NT2/D1 (cell line): ENCODE measurements around the gene MYO3B.
"Not testable (repeated sequence)": the region's sequence is repeated elsewhere in the genome, so short reads cannot be mapped to it uniquely, and the experiment has no call there.

Source experiments
- DNase-seq: peaks from one replicate; pipeline ENCODE4 v3.0.0-alpha.2; 2011; ENCODE audit warnings: low read depth, low spot score
- H3K27me3 ChIP-seq: 2 replicates; pipeline ENCODE4 v1.6.0; 2011; ENCODE audit warnings: mild to moderate bottlenecking; ENCODE audit not compliant: insufficient read length, insufficient read depth
- H3K36me3 ChIP-seq: 2 replicates; pipeline ENCODE4 v1.6.1; 2011; ENCODE audit warnings: mild to moderate bottlenecking, low read length, mixed read lengths; ENCODE audit not compliant: insufficient read depth, insufficient read length
- H3K4me1 ChIP-seq: 2 replicates; pipeline ENCODE4 v1.5.1; 2011; ENCODE audit not compliant: insufficient read depth, insufficient read length
- H3K4me3 ChIP-seq: 2 replicates; pipeline ENCODE4 v1.5.1; 2011; ENCODE audit warnings: low read depth; ENCODE audit not compliant: insufficient read length
- H3K9ac ChIP-seq: 2 replicates; pipeline ENCODE4 v1.6.0; 2011; ENCODE audit warnings: low read depth; ENCODE audit not compliant: insufficient read length
- H3K9me3 ChIP-seq: 2 replicates; pipeline ENCODE4 v1.5.1; 2011; ENCODE audit warnings: mild to moderate bottlenecking, low read length; ENCODE audit not compliant: insufficient read depth
- SUZ12 ChIP-seq: IDR thresholded peaks from 2 replicates; pipeline ENCODE4 v1.6.1; 2011; ENCODE audit not compliant: insufficient read length, insufficient read depth; ENCODE audit errors: extremely low read depth
- YY1 ChIP-seq: IDR thresholded peaks from 2 replicates; pipeline ENCODE4 v1.6.1; 2011; ENCODE audit not compliant: insufficient read length, insufficient read depth
- ZNF274 ChIP-seq: IDR thresholded peaks from 2 replicates; pipeline ENCODE4 v1.6.1; 2011; ENCODE audit warnings: mild to moderate bottlenecking, low read depth, low read length

The MYO3B gene

GRCh38 chr2:170535552-170535951 lies 357.6 kb downstream of the MYO3B start:
- Histone ChIP-seq H3K4me1 (no peaks in the 10 kb centered on the region), H3K4me3 (no peak overlapping the region), H3K27me3 (no peaks in the 10 kb centered on the region), H3K9ac (no peak overlapping the region), H3K9me3 (no peaks in the 10 kb centered on the region), H3K36me3 (no peaks in the 10 kb centered on the region)
- TF ChIP-seq SUZ12 (no peak), YY1 (no peak), ZNF274 (no peak)
- no peak for DNase-seq

- no peak for TF ChIP-seq ZNF274
Measured at GRCh38 chr2:170544817-170545216, 366.9 kb downstream of the MYO3B start.

GRCh38 chr2:170548304-170548703 lies 370.4 kb downstream of the MYO3B start:
- no peaks in the 10 kb centered on the region for H3K27me3 ChIP-seq
- no peak overlapping the region for H3K4me3 ChIP-seq
- peaks cover 39% of the 10 kb centered on the region for H3K9me3 ChIP-seq
- DNase-seq = no peak
- H3K36me3 ChIP-seq = no peaks in the 10 kb centered on the region
- no peak overlapping the region for H3K9ac ChIP-seq
- no peak for TF ChIP-seq SUZ12
- no peak for TF ChIP-seq YY1
- no peak for TF ChIP-seq ZNF274
- H3K4me1 ChIP-seq = no peaks in the 10 kb centered on the region

More at GRCh38 chr2:170544817-170545216, 366.9 kb downstream of the MYO3B start:
- H3K4me1 ChIP-seq = no peaks in the 10 kb centered on the region
- no peak for DNase-seq
- H3K9ac ChIP-seq = no peak overlapping the region
- H3K36me3 ChIP-seq = no peaks in the 10 kb centered on the region
- H3K4me3 ChIP-seq = no peak overlapping the region
- no peaks in the 10 kb centered on the region for H3K27me3 ChIP-seq
- peaks cover 19% of the 10 kb centered on the region for H3K9me3 ChIP-seq

DNA sequence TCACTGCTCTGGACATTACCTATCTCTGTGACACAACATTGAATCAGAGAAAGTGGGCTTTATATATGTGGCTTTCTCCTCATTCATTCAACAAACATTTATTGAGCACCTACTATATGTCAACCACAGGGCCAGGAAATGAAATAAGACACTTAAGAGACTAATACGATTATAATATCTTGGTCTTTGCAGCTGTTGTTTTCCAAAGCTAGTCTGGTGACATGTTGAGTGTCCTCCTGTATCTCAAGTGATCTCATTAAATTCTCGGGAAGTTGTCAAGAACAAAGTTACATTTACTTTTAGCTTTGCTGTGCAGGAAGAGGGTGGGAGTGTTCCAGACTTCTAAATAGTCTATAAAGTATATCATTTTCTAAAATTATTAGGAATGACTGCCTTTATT lies 372.6 kb downstream of the MYO3B start:
- DNase-seq = no peak
- H3K27me3 ChIP-seq = no peaks in the 10 kb centered on the region
- H3K4me3 ChIP-seq = no peak overlapping the region
- H3K36me3 ChIP-seq = no peaks in the 10 kb centered on the region
- no peak for TF ChIP-seq SUZ12
- no peak for TF ChIP-seq YY1
- TF ChIP-seq ZNF274 = no peak
- peaks cover 36% of the 10 kb centered on the region for H3K9me3 ChIP-seq
- H3K4me1 ChIP-seq = no peaks in the 10 kb centered on the region
- H3K9ac ChIP-seq = no peak overlapping the region

- not testable (repeated sequence) for H3K4me3 ChIP-seq, H3K4me1 ChIP-seq, H3K27me3 ChIP-seq, DNase-seq, H3K9ac ChIP-seq, H3K36me3 ChIP-seq
- H3K9me3 ChIP-seq = peaks cover 34% of the 10 kb centered on the region
Measured at GRCh38 chr2:170551899-170552298, 374.0 kb downstream of the MYO3B start.

DNA sequence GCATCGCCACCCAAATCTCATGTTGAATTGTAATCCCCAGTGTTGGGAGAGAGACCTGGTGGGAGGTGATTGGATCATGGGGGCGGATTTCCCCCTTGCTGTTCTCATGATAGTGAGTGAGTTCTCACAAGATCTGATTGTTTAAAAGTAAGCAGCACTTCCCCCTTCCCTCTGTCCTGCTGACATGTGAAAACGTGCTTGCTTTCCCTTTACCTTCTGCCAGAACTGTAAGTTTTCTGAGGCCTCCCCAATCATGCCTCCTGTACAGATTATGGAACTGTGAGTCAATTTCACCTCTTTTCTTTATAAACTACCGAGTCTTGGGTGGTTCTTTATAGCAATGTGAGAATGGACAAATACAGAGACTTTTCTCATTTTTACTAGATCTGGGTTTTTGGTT lies 375.8 kb downstream of the MYO3B start:
- no peak overlapping the region for H3K9ac ChIP-seq
- TF ChIP-seq SUZ12 (no peak), ZNF274 (no peak), YY1 (no peak)
- no peaks in the 10 kb centered on the region for H3K4me1 ChIP-seq
- H3K4me3 ChIP-seq = no peak overlapping the region
- no peak for DNase-seq
- no peaks in the 10 kb centered on the region for H3K36me3 ChIP-seq
- H3K27me3 ChIP-seq = no peaks in the 10 kb centered on the region
- peaks cover 34% of the 10 kb centered on the region for H3K9me3 ChIP-seq

DNA sequence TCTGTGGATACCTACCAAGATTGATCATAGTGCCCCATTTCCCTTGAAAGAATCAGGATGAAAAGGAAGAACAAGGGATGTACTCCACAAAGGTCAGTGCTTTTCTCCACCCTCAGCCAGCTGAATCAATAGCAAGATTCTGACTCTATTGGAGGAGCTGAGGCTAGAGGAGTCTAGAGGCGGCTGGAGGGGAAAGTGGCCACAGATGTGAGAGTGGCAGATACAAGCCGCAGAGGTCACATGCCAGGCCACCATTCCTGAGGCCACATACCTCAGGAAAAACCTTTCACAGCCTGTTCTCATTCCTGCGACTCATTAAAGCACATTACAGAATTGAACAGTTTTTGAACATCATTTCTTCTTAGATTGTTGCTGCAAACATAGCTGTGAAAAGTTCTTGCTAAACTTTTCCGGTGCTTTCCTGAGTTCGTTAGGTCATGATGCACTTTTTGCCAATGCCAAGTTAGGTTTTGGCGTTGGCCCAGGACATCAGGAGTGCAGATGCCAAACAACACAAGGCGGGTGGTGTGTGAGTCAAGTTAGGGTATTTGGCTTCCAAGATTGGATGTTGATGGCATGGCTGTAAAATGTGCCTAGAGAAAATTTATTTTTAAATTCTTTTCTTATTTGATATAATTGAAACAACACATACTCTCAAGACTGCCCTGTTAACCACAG lies 376.5 kb downstream of the MYO3B start:
- no peak for DNase-seq
- Histone ChIP-seq H3K27me3 (no peaks in the 10 kb centered on the region), H3K4me3 (no peak overlapping the region), H3K4me1 (no peaks in the 10 kb centered on the region), H3K9me3 (peaks cover 34% of the 10 kb centered on the region), H3K36me3 (no peaks in the 10 kb centered on the region), H3K9ac (no peak overlapping the region)
- TF ChIP-seq ZNF274 (no peak), YY1 (no peak), SUZ12 (no peak)

DNA sequence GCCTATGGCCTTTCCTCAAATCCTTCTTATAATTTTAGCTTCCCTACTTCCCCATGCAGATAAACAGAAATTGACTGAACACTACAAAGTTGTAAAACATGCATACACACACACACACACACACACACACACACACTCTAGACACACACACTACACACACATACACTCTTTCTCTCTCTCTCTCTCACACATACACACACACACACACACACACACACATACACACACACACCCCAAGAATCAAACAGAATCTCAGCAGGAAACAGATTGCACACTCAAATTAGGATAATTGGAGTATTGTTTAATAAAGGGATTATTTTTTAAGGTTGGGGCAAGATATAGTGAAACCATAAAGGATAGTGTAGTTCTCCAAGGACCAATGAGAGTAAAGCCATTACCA lies 385.0 kb downstream of the MYO3B start:
- no peaks in the 10 kb centered on the region for H3K36me3 ChIP-seq
- H3K9me3 ChIP-seq = no peaks in the 10 kb centered on the region
- H3K4me3 ChIP-seq = no peak overlapping the region
- no peak for DNase-seq
- H3K4me1 ChIP-seq = no peaks in the 10 kb centered on the region
- TF ChIP-seq ZNF274 = no peak
- TF ChIP-seq YY1 = no peak
- no peak for TF ChIP-seq SUZ12
- H3K27me3 ChIP-seq = no peaks in the 10 kb centered on the region
- no peak overlapping the region for H3K9ac ChIP-seq
